CD4-positive, alpha-beta T cell (primary cell): ENCODE measurements around the gene CCDC50. TPM values are rescaled to one million over a fixed set of nuclear protein-coding genes. Genes with fewer than 3 reads are reported as not detected.

ENCODE experiments used
- ATAC-seq: fragments of 200-7000 bp; cut with Tn5 transposase; one replicate; pipeline ENCODE4 v1.10.0; 2022; ENCODE audit warnings: mild to moderate bottlenecking; ENCODE audit not compliant: poor library complexity
- CTCF ChIA-PET: fragments of 350-600 bp; sonication (Branson Sonifier 250); formaldehyde crosslinking; loops from one replicate; lab custom pipeline; 2021; ENCODE audit warnings: antibody characterized with exemption, inconsistent platforms; lab: Charles Lee
- POLR2A ChIA-PET: fragments of 350-600 bp; sonication (Branson Sonifier 250); formaldehyde crosslinking; loops from one replicate; lab custom pipeline; 2021; ENCODE audit warnings: antibody characterized with exemption, inconsistent platforms; lab: Charles Lee
- DNase-seq, 14 experiments: peaks; one replicate each; pipeline ENCODE4 v3.0.0-alpha.2; 2013 to 2020; ENCODE audit warnings: mixed read lengths in 2 of 14
- H3K27ac ChIP-seq, 2 donors: one replicate each; pipeline versions ENCODE4 v1.5.1 to v1.7.0; 2013; ENCODE audit warnings: low read length in 2 of 2, low read depth in 1 of 2, mild to moderate bottlenecking in 1 of 2
- H3K27me3 ChIP-seq, 2 experiments: 1 replicate in 1 of 2; 2 replicates in 1 of 2; pipeline versions ENCODE4 v1.6.1 to v1.7.0; 2013; ENCODE audit warnings: low read length in 2 of 2, control low read depth in 1 of 2, mild to moderate bottlenecking in 1 of 2, moderate library complexity in 1 of 2; ENCODE audit not compliant: insufficient read depth in 2 of 2, control insufficient read depth in 1 of 2
- H3K36me3 ChIP-seq: one replicate; pipeline ENCODE4 v1.6.1; 2013; ENCODE audit warnings: low read length, control low read depth; ENCODE audit not compliant: insufficient read depth
- H3K4me1 ChIP-seq: one replicate; pipeline ENCODE4 v1.6.1; 2013; ENCODE audit warnings: low read length, control low read depth; ENCODE audit not compliant: insufficient read depth
- H3K4me3 ChIP-seq: one replicate; pipeline ENCODE4 v1.5.1; 2013; ENCODE audit warnings: mild to moderate bottlenecking, low read length, moderate library complexity
- H3K9me3 ChIP-seq, 2 experiments: 1 replicate in 1 of 2; 2 replicates in 1 of 2; pipeline versions ENCODE4 v1.6.1 to v1.7.0; 2013; ENCODE audit warnings: low read length in 2 of 2, mild to moderate bottlenecking in 2 of 2, control low read depth in 1 of 2, moderate library complexity in 1 of 2; ENCODE audit not compliant: control insufficient read depth in 1 of 2, insufficient read depth in 1 of 2
- H3K27ac Mint-ChIP-seq: one replicate; pipeline ENCODE4 v1.8.0; 2020; ENCODE audit warnings: mixed read lengths
- H3K27me3 Mint-ChIP-seq: one replicate; pipeline ENCODE4 v1.8.0; 2021; ENCODE audit warnings: mixed read lengths
- H3K36me3 Mint-ChIP-seq: one replicate; pipeline ENCODE4 v1.8.0; 2021; ENCODE audit warnings: low read depth, mixed read lengths
- H3K4me1 Mint-ChIP-seq: one replicate; pipeline ENCODE4 v1.8.0; 2021; ENCODE audit warnings: low read depth, mixed read lengths
- H3K4me3 Mint-ChIP-seq: one replicate; pipeline ENCODE4 v1.8.0; 2020; ENCODE audit warnings: mild to moderate bottlenecking, mixed read lengths
- H3K9me3 Mint-ChIP-seq: one replicate; pipeline ENCODE4 v1.8.0; 2020; ENCODE audit warnings: mixed read lengths
- intact Hi-C, 2 experiments: fragments of 100-400 bp; cut with DNase I in 1 of 2; cut with micrococcal nuclease in 1 of 2; formaldehyde crosslinking; loops; one replicate each; pipeline versions ENCODE4 v1.15.1 to v1.9.0; 2023 to 2025; cut with DNase I, micrococcal nuclease
- total RNA-seq, 174 experiments: library from RNA in 2 of 174; stranded (reverse) in 2 of 174; gene quantifications; one replicate each; pipeline ENCODE4 v1.2.3 and lab custom pipeline; 2021 to 2026
- TF ChIP-seq, protein P1 (sequence below): fragments of 200-600 bp; IDR thresholded peaks from one replicate; pipeline ENCODE4 v1.8.0; 2022; ENCODE audit warnings: antibody characterized with exemption, mild to moderate bottlenecking

CCDC50 gene
- total RNA-seq, 2 experiments from 2014 or later = 16.7 to 16.8 TPM

DNA sequence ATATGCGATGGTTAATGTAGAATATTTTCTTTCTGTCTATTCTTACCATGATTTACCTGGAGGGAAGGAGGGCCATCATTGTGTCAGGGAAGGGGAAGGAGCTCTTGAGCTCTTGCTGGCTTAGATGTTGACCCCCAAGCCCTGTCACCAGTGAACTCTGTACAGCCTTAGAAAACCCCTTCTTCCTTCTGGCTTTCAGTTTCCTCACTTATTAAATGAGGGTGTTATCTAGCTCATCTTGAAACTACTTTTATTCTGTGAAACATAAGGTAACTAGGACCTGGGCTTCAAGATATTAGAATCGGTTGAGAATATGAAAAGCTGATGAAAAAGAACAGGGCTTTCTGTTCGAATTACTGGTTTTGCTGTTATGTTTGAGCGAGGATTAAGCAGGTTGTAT, 26.2 kb downstream of the CCDC50 start:
- H3K27me3 Mint-ChIP-seq = no peaks in the 10 kb centered on the region
- no peaks in the 10 kb centered on the region for H3K9me3 ChIP-seq
- ATAC-seq (no peak), DNase-seq (no peak)
- peaks cover 26% of the 10 kb centered on the region for H3K4me1 Mint-ChIP-seq
- H3K36me3 ChIP-seq = no peaks in the 10 kb centered on the region
- H3K4me1 ChIP-seq = no peaks in the 10 kb centered on the region
- POLR2A ChIA-PET = no interaction called here
- H3K4me3 ChIP-seq = no peak overlapping the region
- peaks cover 7% of the 10 kb centered on the region for H3K36me3 Mint-ChIP-seq
- TF ChIP-seq, protein P1, sequence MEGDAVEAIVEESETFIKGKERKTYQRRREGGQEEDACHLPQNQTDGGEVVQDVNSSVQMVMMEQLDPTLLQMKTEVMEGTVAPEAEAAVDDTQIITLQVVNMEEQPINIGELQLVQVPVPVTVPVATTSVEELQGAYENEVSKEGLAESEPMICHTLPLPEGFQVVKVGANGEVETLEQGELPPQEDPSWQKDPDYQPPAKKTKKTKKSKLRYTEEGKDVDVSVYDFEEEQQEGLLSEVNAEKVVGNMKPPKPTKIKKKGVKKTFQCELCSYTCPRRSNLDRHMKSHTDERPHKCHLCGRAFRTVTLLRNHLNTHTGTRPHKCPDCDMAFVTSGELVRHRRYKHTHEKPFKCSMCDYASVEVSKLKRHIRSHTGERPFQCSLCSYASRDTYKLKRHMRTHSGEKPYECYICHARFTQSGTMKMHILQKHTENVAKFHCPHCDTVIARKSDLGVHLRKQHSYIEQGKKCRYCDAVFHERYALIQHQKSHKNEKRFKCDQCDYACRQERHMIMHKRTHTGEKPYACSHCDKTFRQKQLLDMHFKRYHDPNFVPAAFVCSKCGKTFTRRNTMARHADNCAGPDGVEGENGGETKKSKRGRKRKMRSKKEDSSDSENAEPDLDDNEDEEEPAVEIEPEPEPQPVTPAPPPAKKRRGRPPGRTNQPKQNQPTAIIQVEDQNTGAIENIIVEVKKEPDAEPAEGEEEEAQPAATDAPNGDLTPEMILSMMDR = no peak
- no peak overlapping the region for H3K27ac ChIP-seq
- H3K27me3 ChIP-seq = no peaks in the 10 kb centered on the region
- H3K9me3 Mint-ChIP-seq = no peaks in the 10 kb centered on the region
- no peak overlapping the region for H3K4me3 Mint-ChIP-seq
- CTCF ChIA-PET = no interaction called here
- H3K27ac Mint-ChIP-seq = no peak overlapping the region
- intact Hi-C loops = no loop called here

DNA sequence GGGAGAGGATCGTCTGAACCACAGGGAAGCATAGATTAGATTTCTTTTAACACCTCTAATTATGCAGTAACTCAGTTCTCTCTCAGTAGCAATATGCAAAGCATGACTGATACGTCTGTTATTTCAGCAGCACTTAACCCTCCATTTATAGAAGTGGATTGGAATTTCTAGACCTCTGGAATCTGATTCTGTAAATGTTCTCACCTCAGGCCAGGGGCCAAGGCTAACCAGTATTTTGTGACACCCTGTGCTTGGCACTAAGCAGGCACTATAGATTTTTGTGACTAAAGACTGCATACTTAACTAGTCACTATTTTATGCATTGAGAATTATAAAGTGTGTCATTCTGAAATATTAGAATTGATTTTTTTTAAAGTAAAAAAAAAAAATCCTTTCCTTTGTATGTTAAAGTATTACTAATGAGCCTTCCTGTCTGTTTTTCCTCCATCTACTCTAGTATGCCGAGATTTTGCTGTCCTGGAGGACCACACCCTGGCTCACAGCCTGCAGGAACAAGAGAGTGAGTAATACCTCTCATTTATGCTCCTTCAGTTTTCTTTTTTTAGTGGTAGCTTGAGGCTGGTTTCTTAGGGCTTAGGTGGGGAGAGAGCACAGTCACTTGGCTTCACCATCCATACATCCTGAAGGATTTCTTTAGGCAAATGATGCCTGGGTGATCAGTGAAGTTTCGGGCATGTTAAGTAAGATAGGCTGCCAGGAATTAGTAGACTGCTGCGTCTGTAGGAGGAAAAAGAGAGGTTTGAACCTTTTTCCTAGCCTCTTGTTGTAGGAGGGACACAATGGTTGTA, 27.6 kb downstream of the CCDC50 start:
- no peak overlapping the region for H3K4me3 Mint-ChIP-seq
- Histone ChIP-seq H3K4me3 (no peak overlapping the region), H3K4me1 (no peaks in the 10 kb centered on the region), H3K9me3 (no peaks in the 10 kb centered on the region), H3K27me3 (no peaks in the 10 kb centered on the region), H3K27ac (no peak overlapping the region), H3K36me3 (no peaks in the 10 kb centered on the region)
- DNase-seq (no peak), ATAC-seq (no peak)
- peaks cover 17% of the 10 kb centered on the region for H3K36me3 Mint-ChIP-seq
- CTCF ChIA-PET = no interaction called here
- TF ChIP-seq, protein P1 = no peak
- H3K27me3 Mint-ChIP-seq = no peaks in the 10 kb centered on the region
- intact Hi-C loops = no loop called here
- peaks cover 22% of the 10 kb centered on the region for H3K4me1 Mint-ChIP-seq
- no peak overlapping the region for H3K27ac Mint-ChIP-seq
- H3K9me3 Mint-ChIP-seq = no peaks in the 10 kb centered on the region
- POLR2A ChIA-PET = no interaction called here

DNA sequence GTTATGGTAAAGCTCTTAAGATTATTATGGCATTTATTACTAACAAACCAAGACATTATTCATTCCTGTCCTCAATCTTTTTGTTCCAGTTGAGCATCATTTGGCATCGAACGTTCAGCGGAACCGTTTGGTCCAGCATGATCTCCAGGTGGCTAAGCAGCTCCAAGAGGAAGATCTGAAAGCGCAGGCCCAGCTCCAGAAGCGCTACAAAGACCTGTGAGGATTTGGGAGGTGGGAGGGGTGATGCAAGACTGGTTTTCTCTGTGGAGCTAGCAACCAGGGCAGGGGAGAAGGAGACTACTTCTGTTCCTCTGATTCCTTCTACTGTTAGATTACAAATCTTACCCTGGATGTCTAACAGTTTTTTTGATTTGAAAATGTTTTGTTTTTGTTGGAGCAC, 28.7 kb downstream of the CCDC50 start:
- Mint-ChIP-seq H3K4me1 (peaks cover 22% of the 10 kb centered on the region), H3K27ac (no peak overlapping the region), H3K4me3 (no peak overlapping the region), H3K27me3 (no peaks in the 10 kb centered on the region), H3K9me3 (no peaks in the 10 kb centered on the region), H3K36me3 (peaks cover 17% of the 10 kb centered on the region)
- H3K4me3 ChIP-seq = no peak overlapping the region
- no peaks in the 10 kb centered on the region for H3K9me3 ChIP-seq
- DNase-seq (no peak), ATAC-seq (no peak)
- no peaks in the 10 kb centered on the region for H3K4me1 ChIP-seq
- no peaks in the 10 kb centered on the region for H3K27me3 ChIP-seq
- POLR2A ChIA-PET = interaction anchor here (0.6 kb wide), 1 partner anchor 832 kb away, joined by 3 read pairs; no protein-coding TSS in a partner anchor
- intact Hi-C loops = no loop called here
- H3K27ac ChIP-seq = no peak overlapping the region
- CTCF ChIA-PET = interaction anchor here (1.4 kb wide), 1 partner anchor 14 kb away, joined by 3 read pairs; no protein-coding TSS in a partner anchor
- TF ChIP-seq, protein P1 = no peak
- no peaks in the 10 kb centered on the region for H3K36me3 ChIP-seq
